Type B pancreatic cell (in vitro differentiated cells): ENCODE results near the gene CFAP99. TPM values are rescaled to one million over a fixed set of nuclear protein-coding genes. Genes with fewer than 3 reads are reported as not detected.

Source experiments
- DNase-seq: peaks from one replicate; pipeline ENCODE4 v3.0.0; 2021; ENCODE audit warnings: mixed read lengths; ENCODE audit not compliant: unreplicated experiment; ENCODE audit errors: extremely low spot score
- H3K27ac Mint-ChIP-seq: 2 replicates; pipeline ENCODE4 v1.8.0; 2021; ENCODE audit warnings: mild to moderate bottlenecking, mixed read lengths
- H3K27me3 Mint-ChIP-seq: 2 replicates; pipeline ENCODE4 v1.8.0; 2021; ENCODE audit warnings: mixed read lengths
- H3K36me3 Mint-ChIP-seq: 2 replicates; pipeline ENCODE4 v1.8.0; 2021; ENCODE audit warnings: mixed read lengths
- H3K4me1 Mint-ChIP-seq: one replicate; pipeline ENCODE4 v1.8.0; 2021; ENCODE audit warnings: mixed read lengths; ENCODE audit not compliant: unreplicated experiment
- H3K4me3 Mint-ChIP-seq: 2 replicates; pipeline ENCODE4 v1.8.0; 2021; ENCODE audit warnings: mild to moderate bottlenecking, mixed read lengths
- H3K9me3 Mint-ChIP-seq: 2 replicates; pipeline ENCODE4 v1.8.0; 2021; ENCODE audit warnings: mixed read lengths
- total RNA-seq: library from RNA; stranded (reverse); gene quantifications from 2 replicates; pipeline ENCODE4 v1.2.1, GENCODE V29; 2021; ENCODE audit warnings: low replicate concordance
- TF ChIP-seq, protein P1 (sequence below): fragments of 200-600 bp; sonication (generic); conservative IDR thresholded peaks from 2 replicates; pipeline ENCODE4 v1.5.0; 2021; ENCODE audit warnings: antibody characterized with exemption, mild to moderate bottlenecking

The CFAP99 gene
- total RNA-seq, 1 donor from 2014 or later: 1.1 TPM

- Mint-ChIP-seq H3K9me3 (no peaks in the 10 kb centered on the region), H3K4me1 (peaks cover 20% of the 10 kb centered on the region), H3K36me3 (no peaks in the 10 kb centered on the region)
Observed at GRCh38 chr4:2388429-2389182, 30.1 kb upstream of the CFAP99 start.

GRCh38 chr4:2389691-2390090 is 29.1 kb upstream of the CFAP99 start:
- no peak overlapping the region for H3K4me3 Mint-ChIP-seq
- H3K27me3 Mint-ChIP-seq: peaks cover 33% of the 10 kb centered on the region
- no peaks in the 10 kb centered on the region for H3K36me3 Mint-ChIP-seq
- TF ChIP-seq, protein P1, sequence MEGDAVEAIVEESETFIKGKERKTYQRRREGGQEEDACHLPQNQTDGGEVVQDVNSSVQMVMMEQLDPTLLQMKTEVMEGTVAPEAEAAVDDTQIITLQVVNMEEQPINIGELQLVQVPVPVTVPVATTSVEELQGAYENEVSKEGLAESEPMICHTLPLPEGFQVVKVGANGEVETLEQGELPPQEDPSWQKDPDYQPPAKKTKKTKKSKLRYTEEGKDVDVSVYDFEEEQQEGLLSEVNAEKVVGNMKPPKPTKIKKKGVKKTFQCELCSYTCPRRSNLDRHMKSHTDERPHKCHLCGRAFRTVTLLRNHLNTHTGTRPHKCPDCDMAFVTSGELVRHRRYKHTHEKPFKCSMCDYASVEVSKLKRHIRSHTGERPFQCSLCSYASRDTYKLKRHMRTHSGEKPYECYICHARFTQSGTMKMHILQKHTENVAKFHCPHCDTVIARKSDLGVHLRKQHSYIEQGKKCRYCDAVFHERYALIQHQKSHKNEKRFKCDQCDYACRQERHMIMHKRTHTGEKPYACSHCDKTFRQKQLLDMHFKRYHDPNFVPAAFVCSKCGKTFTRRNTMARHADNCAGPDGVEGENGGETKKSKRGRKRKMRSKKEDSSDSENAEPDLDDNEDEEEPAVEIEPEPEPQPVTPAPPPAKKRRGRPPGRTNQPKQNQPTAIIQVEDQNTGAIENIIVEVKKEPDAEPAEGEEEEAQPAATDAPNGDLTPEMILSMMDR: no peak
- no peak for DNase-seq
- peaks cover 27% of the 10 kb centered on the region for H3K4me1 Mint-ChIP-seq
- H3K27ac Mint-ChIP-seq: no peak overlapping the region
- H3K9me3 Mint-ChIP-seq: no peaks in the 10 kb centered on the region

More at GRCh38 chr4:2388429-2389182, 30.1 kb upstream of the CFAP99 start:
- TF ChIP-seq, protein P1: no peak
- peaks cover 28% of the 10 kb centered on the region for H3K27me3 Mint-ChIP-seq
- no peak overlapping the region for H3K27ac Mint-ChIP-seq
- H3K4me3 Mint-ChIP-seq: no peak overlapping the region
- DNase-seq: no peak

- TF ChIP-seq, protein P1: no peak
- no peaks in the 10 kb centered on the region for H3K36me3 Mint-ChIP-seq
- no peak for DNase-seq
- H3K4me1 Mint-ChIP-seq: peaks cover 27% of the 10 kb centered on the region
- H3K27ac Mint-ChIP-seq: no peak overlapping the region
- H3K9me3 Mint-ChIP-seq: no peaks in the 10 kb centered on the region
- H3K27me3 Mint-ChIP-seq: peaks cover 35% of the 10 kb centered on the region
- no peak overlapping the region for H3K4me3 Mint-ChIP-seq
Observed at GRCh38 chr4:2390146-2390545, 28.6 kb upstream of the CFAP99 start.

- H3K9me3 Mint-ChIP-seq: no peaks in the 10 kb centered on the region
- H3K4me1 Mint-ChIP-seq: peaks cover 27% of the 10 kb centered on the region
- H3K27ac Mint-ChIP-seq: no peak overlapping the region
- peaks cover 35% of the 10 kb centered on the region for H3K27me3 Mint-ChIP-seq
- no peak for DNase-seq
- H3K36me3 Mint-ChIP-seq: no peaks in the 10 kb centered on the region
- peak overlapping the region; percentile 46 for H3K4me3 Mint-ChIP-seq
- TF ChIP-seq, protein P1: no peak
Observed at GRCh38 chr4:2390784-2391421, 27.9 kb upstream of the CFAP99 start.

DNA sequence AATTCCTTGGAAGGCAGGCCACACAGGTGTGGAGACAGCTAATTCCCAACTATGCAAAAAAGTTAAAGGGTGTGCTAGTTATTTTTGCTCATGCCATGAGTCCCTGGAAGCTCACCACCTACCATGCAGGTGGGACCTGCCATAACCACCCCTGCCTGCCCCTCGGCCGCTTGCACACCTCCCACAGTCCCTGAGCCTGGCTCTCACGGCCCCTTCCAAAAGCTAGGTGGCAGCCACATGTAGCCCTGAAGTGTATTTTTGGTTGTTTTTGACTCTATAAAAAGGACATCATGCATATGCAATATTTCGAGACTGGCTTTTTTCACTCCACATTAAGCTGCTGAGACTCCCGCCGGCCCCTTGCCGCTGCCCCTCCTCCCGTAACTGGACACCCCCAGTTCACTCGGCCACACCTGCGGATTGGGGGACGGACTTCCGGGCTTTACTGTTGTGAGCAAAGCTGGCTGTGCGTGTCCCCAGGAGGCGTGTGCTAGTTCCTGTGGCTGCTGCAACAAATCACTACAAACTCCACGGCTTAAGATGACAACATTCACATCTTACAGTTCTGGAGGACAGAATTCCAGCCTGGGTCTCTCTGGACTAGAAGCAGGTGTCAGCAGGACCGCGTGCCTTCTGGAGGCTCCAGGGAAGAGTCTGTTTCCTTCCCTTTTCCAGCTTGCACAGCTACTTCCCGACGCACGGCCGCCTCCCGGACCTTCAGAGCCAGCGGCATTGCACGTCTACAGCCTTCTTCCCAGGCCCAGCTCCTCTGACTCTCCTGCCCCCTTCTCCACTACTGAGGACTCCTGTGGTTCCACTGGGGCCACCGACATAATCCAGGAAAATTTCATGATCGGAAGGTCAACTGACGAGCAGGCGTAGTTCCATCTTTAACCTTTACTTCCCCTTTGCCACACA is 25.1 kb upstream of the CFAP99 start:
- no peak for DNase-seq
- Mint-ChIP-seq H3K4me1 (peaks cover 27% of the 10 kb centered on the region), H3K36me3 (no peaks in the 10 kb centered on the region), H3K27ac (peak overlapping the region; percentile 67), H3K27me3 (peaks cover 28% of the 10 kb centered on the region), H3K4me3 (peak overlapping the region; percentile 80), H3K9me3 (no peaks in the 10 kb centered on the region)
- TF ChIP-seq, protein P1: no peak
